Measurements from ENCODE around the gene UGT1A7.

The UGT1A7 gene

GRCh38 chr2:233801357-233802131 is 119.8 kb downstream of the UGT1A7 start:
- no peak for DNase-seq

GRCh38 chr2:233802132-233802815 is 120.6 kb downstream of the UGT1A7 start:
- DNase-seq, result no peak

- DNase-seq, result no peak
Observed at GRCh38 chr2:233803292-233803911, 121.7 kb downstream of the UGT1A7 start.

- DNase-seq, result no peak
Observed at GRCh38 chr2:233803994-233804393, 122.3 kb downstream of the UGT1A7 start.

GRCh38 chr2:233807215-233807865 is 125.6 kb downstream of the UGT1A7 start:
- no peak for DNase-seq

GRCh38 chr2:233807966-233808935 is 126.5 kb downstream of the UGT1A7 start:
- DNase-seq, result no peak

- no peak for DNase-seq
Observed at GRCh38 chr2:233810385-233810784, 128.7 kb downstream of the UGT1A7 start.

- no peak for DNase-seq
Observed at GRCh38 chr2:233811087-233811486, 129.4 kb downstream of the UGT1A7 start.

GRCh38 chr2:233811732-233812131 is 130.0 kb downstream of the UGT1A7 start:
- DNase-seq, result no peak

- no peak for DNase-seq
Observed at GRCh38 chr2:233813236-233814055, 131.7 kb downstream of the UGT1A7 start.

- DNase-seq, result no peak
Observed at GRCh38 chr2:233814056-233814835, 132.5 kb downstream of the UGT1A7 start.

GRCh38 chr2:233815861-233816260 is 134.2 kb downstream of the UGT1A7 start:
- DNase-seq, result no peak

GRCh38 chr2:233816334-233816733 is 134.6 kb downstream of the UGT1A7 start:
- DNase-seq, result no peak

- DNase-seq, result no peak
Observed at GRCh38 chr2:233816771-233817170, 135.1 kb downstream of the UGT1A7 start.

- no peak for DNase-seq
Observed at GRCh38 chr2:233817361-233817911, 135.7 kb downstream of the UGT1A7 start.

GRCh38 chr2:233817995-233818638 is 136.4 kb downstream of the UGT1A7 start:
- no peak for DNase-seq

- DNase-seq, result no peak
Observed at GRCh38 chr2:233818639-233819621, 137.2 kb downstream of the UGT1A7 start.
